Neural progenitor cell (in vitro differentiated cells): ENCODE measurements around the gene ADAT1.

Experiments used
- EZH2phosphoT487 ChIP-seq: fragments of 200-600 bp; sonication (generic); IDR thresholded peaks from 2 replicates; pipeline ENCODE4 v1.6.1; 2017; ENCODE audit warnings: antibody characterized with exemption
- TF ChIP-seq, protein P1 (sequence below): fragments of 200-600 bp; sonication (generic); IDR thresholded peaks from 2 replicates; pipeline ENCODE4 v1.5.1; 2017; ENCODE audit warnings: antibody characterized with exemption, mild to moderate bottlenecking

DNA sequence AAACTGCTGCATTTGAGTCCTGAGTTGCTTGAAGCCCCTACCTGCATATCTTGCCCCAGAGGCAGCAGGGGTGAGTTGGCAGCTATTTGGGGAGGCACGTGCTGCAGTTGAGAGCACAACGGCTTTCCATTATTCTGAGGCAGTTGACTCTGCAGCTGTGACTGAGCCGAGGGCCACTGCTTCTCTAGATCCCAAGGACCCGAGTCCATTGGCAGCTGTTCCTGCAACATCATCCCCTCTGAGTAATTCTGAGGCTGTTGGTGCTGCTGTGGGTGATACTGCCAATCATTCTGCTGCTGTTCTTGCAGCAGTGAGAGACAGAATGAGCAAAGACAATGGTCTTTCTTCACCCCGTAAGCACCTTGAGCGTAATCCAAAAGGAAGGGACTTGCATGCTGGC lies 37.2 kb upstream of the ADAT1 start:
- TF ChIP-seq, protein P1, sequence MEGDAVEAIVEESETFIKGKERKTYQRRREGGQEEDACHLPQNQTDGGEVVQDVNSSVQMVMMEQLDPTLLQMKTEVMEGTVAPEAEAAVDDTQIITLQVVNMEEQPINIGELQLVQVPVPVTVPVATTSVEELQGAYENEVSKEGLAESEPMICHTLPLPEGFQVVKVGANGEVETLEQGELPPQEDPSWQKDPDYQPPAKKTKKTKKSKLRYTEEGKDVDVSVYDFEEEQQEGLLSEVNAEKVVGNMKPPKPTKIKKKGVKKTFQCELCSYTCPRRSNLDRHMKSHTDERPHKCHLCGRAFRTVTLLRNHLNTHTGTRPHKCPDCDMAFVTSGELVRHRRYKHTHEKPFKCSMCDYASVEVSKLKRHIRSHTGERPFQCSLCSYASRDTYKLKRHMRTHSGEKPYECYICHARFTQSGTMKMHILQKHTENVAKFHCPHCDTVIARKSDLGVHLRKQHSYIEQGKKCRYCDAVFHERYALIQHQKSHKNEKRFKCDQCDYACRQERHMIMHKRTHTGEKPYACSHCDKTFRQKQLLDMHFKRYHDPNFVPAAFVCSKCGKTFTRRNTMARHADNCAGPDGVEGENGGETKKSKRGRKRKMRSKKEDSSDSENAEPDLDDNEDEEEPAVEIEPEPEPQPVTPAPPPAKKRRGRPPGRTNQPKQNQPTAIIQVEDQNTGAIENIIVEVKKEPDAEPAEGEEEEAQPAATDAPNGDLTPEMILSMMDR = no peak
- TF ChIP-seq EZH2phosphoT487 = no peak
